Kidney (tissue), 14 donors: ENCODE data around the gene CISTR. TPM values are rescaled to one million over a fixed set of nuclear protein-coding genes. Genes with fewer than 3 reads are reported as not detected.

Experiments
- DNase-seq, 5 donors: peaks; one replicate each; pipeline ENCODE4 v3.0.0-alpha.2; 2013 to 2020
- FAIRE-seq: peaks from 2 replicates; lab custom pipeline; 2012; peaks lifted over from hg19 to GRCh38; lab: Jason Lieb, UNC
- H3K27ac ChIP-seq, 2 donors: one replicate each; pipeline ENCODE4 v1.7.0; 2013; ENCODE audit warnings: low read depth in 2 of 2, low read length in 2 of 2, inconsistent platforms in 1 of 2
- H3K27me3 ChIP-seq: one replicate; pipeline ENCODE4 v1.7.1; 2013; ENCODE audit warnings: low read length, inconsistent platforms; ENCODE audit not compliant: control insufficient read depth, insufficient read depth
- H3K36me3 ChIP-seq, 3 donors: one replicate each; pipeline versions ENCODE4 v1.7.0 to v1.7.1; 2013; ENCODE audit warnings: low read length in 3 of 3, control low read depth in 1 of 3, inconsistent platforms in 1 of 3; ENCODE audit not compliant: insufficient read depth in 3 of 3, control insufficient read depth in 2 of 3
- H3K4me1 ChIP-seq, 3 donors: one replicate each; pipeline versions ENCODE4 v1.7.0 to v1.7.1; 2013; ENCODE audit warnings: low read length in 3 of 3, inconsistent platforms in 1 of 3, low read depth in 1 of 3; ENCODE audit not compliant: control insufficient read depth in 2 of 3, insufficient read depth in 2 of 3
- H3K4me3 ChIP-seq, 3 donors: one replicate each; pipeline versions ENCODE4 v1.7.0 to v1.8.1; 2013; ENCODE audit warnings: low read length in 3 of 3, control low read depth in 1 of 3, inconsistent platforms in 1 of 3
- H3K9ac ChIP-seq, 3 donors: one replicate each; pipeline versions ENCODE4 v1.7.0 to v1.7.1; 2013; ENCODE audit warnings: low read length in 3 of 3, control low read depth in 1 of 3, inconsistent platforms in 1 of 3
- H3K9me3 ChIP-seq, 3 donors: one replicate each; pipeline versions ENCODE4 v1.7.0 to v1.7.1; 2013; ENCODE audit warnings: low read length in 3 of 3, control low read depth in 1 of 3, inconsistent platforms in 1 of 3; ENCODE audit not compliant: control insufficient read depth in 2 of 3, insufficient read depth in 1 of 3
- intact Hi-C: fragments of 100-400 bp; cut with DNase I; formaldehyde crosslinking; loops from one replicate; pipeline ENCODE4 v1.11.1; 2022
- polyA plus RNA-seq: library from polyadenylated mRNA; stranded (reverse); fragments of 350-450 nt; fragmentation: Illumina TruSeq; extraction: RNeasy Lipid Tissue Mini Kit (QIAGEN cat#74804); gene quantifications from one replicate; pipeline ENCODE4 v1.2.3, GENCODE V29; 2014; ENCODE audit warnings: low read depth, low replicate concordance; ENCODE audit not compliant: insufficient read depth
- total RNA-seq: library from RNA; stranded (reverse); fragmentation: NEBNext Ultra II Directional; extraction: Animal tissue kit (Norgen Biotek cat#: 25700); gene quantifications from one replicate; pipeline ENCODE4 v1.2.1, GENCODE V29; 2021
- TF ChIP-seq, protein P1 (sequence below): IDR thresholded peaks from 3 replicates; pipeline ENCODE4 v1.5.1; 2012; ENCODE audit warnings: mild to moderate bottlenecking, moderate library complexity, borderline replicate concordance; ENCODE audit not compliant: insufficient read depth; ENCODE audit errors: extremely low read depth
- donor health status: control.
- donor health status: control.
- donor health status: control.
- donor health status: control.
- donor health status: control.
- donor health status: DM: yes; HTN: yes; CAD: no.
- donor health status: Normal renal cell carcinoma (clear cell type).

The CISTR gene
- total and polyA plus RNA-seq, 2 donors from 2014 or later: not detected

GRCh38 chr12:53701518-53702264 lies 50.1 kb downstream of the CISTR start:
- DNase-seq (peak; percentile 76 to 90 (median 87)), FAIRE-seq (no peak)
- Histone ChIP-seq H3K27ac (no peak overlapping the region), H3K4me1 (peaks cover 0 to under 1% (median 0%) of the 10 kb centered on the region in 3 donors), H3K36me3 (no peaks in the 10 kb centered on the region), H3K9me3 (no peaks in the 10 kb centered on the region), H3K27me3 (peaks cover 20% of the 10 kb centered on the region), H3K9ac (no peak overlapping the region), H3K4me3 (no peak overlapping the region)
- TF ChIP-seq, protein P1, sequence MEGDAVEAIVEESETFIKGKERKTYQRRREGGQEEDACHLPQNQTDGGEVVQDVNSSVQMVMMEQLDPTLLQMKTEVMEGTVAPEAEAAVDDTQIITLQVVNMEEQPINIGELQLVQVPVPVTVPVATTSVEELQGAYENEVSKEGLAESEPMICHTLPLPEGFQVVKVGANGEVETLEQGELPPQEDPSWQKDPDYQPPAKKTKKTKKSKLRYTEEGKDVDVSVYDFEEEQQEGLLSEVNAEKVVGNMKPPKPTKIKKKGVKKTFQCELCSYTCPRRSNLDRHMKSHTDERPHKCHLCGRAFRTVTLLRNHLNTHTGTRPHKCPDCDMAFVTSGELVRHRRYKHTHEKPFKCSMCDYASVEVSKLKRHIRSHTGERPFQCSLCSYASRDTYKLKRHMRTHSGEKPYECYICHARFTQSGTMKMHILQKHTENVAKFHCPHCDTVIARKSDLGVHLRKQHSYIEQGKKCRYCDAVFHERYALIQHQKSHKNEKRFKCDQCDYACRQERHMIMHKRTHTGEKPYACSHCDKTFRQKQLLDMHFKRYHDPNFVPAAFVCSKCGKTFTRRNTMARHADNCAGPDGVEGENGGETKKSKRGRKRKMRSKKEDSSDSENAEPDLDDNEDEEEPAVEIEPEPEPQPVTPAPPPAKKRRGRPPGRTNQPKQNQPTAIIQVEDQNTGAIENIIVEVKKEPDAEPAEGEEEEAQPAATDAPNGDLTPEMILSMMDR: peak; percentile 97
- intact Hi-C loops: loop anchor here (5.0 kb wide), 1 partner anchor 46 kb away; no protein-coding TSS in a partner anchor

DNA sequence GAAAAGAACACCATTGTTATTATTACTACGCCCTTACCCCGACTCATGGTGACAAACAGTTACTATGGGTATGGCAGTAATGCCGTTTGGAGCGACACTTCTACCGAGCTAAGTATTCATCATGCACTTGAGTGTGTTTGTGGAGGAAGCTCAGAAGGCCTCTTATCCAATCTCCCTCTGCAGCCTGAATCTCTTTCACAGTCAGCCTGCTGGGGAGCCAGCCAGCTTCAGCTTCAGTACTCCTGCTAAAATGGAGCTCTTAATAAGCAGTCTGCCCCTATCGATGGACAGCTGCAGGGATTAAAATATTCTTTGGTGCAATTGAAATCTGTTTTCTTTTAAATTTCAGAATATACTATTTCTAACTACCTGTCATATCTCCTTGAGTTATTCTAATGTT lies 51.2 kb downstream of the CISTR start:
- TF ChIP-seq, protein P1: no peak
- no peak for FAIRE-seq
- DNase-seq: no peak
- no peaks in the 10 kb centered on the region for H3K9me3 ChIP-seq
- peaks cover 20% of the 10 kb centered on the region for H3K27me3 ChIP-seq
- no peak overlapping the region for H3K9ac ChIP-seq
- H3K4me3 ChIP-seq: no peak overlapping the region
- peaks cover 0 to 5% (median 0%) of the 10 kb centered on the region in 3 donors for H3K4me1 ChIP-seq
- no peak overlapping the region for H3K27ac ChIP-seq
- no peaks in the 10 kb centered on the region for H3K36me3 ChIP-seq
- intact Hi-C loops: loop anchor here (5.0 kb wide), 1 partner anchor 47 kb away; no protein-coding TSS in a partner anchor

GRCh38 chr12:53699678-53700025 lies 52.1 kb downstream of the CISTR start:
- Histone ChIP-seq H3K36me3 (no peaks in the 10 kb centered on the region), H3K27me3 (peaks cover 22% of the 10 kb centered on the region), H3K4me3 (no peak overlapping the region), H3K9me3 (no peaks in the 10 kb centered on the region), H3K9ac (no peak overlapping the region), H3K27ac (no peak overlapping the region), H3K4me1 (peaks cover 0 to 5% (median 0%) of the 10 kb centered on the region in 3 donors)
- TF ChIP-seq, protein P1: no peak
- DNase-seq (peak in 4 of 5 donors; percentile 60 to 78 (median 74)), FAIRE-seq (no peak)
- intact Hi-C loops: loop anchor here (5.0 kb wide), 1 partner anchor 48 kb away; no protein-coding TSS in a partner anchor
